ENCODE results near the gene UGT1A10.

Gene UGT1A10

DNA sequence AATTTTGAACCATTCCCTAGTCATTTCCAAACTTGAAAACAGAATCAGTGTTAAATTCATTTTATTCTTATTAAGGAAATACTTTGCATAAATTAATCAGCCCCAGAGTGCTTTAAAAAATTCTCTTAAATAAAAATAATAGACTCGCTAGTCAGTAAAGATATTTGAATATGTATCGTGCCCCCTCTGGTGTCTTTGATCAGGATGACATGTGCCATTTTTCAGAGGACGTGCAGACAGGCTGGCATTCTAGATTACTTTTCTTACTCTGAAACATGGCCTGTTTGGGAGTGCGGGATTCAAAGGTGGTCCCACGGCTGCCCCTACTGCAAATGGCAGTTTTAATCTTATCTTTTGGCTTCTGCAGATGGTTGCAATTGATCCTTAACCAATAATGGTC lies 136.3 kb downstream of the UGT1A10 start:
- TF ChIP-seq SPI1 (IDR thresholded peaks at IDR 0.05; ENCODE audit: borderline replicate concordance, low read depth) (no peak), GABPA (IDR thresholded peaks at IDR 0.05; ENCODE audit: low read depth) (no peak), POLR2AphosphoS5 (IDR thresholded peaks at IDR 0.05; ENCODE audit: low read depth) (no peak)
- TF ChIP-seq, protein P1, sequence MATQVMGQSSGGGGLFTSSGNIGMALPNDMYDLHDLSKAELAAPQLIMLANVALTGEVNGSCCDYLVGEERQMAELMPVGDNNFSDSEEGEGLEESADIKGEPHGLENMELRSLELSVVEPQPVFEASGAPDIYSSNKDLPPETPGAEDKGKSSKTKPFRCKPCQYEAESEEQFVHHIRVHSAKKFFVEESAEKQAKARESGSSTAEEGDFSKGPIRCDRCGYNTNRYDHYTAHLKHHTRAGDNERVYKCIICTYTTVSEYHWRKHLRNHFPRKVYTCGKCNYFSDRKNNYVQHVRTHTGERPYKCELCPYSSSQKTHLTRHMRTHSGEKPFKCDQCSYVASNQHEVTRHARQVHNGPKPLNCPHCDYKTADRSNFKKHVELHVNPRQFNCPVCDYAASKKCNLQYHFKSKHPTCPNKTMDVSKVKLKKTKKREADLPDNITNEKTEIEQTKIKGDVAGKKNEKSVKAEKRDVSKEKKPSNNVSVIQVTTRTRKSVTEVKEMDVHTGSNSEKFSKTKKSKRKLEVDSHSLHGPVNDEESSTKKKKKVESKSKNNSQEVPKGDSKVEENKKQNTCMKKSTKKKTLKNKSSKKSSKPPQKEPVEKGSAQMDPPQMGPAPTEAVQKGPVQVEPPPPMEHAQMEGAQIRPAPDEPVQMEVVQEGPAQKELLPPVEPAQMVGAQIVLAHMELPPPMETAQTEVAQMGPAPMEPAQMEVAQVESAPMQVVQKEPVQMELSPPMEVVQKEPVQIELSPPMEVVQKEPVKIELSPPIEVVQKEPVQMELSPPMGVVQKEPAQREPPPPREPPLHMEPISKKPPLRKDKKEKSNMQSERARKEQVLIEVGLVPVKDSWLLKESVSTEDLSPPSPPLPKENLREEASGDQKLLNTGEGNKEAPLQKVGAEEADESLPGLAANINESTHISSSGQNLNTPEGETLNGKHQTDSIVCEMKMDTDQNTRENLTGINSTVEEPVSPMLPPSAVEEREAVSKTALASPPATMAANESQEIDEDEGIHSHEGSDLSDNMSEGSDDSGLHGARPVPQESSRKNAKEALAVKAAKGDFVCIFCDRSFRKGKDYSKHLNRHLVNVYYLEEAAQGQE (IDR thresholded peaks at IDR 0.05; ENCODE audit: insufficient replicate concordance, low read depth) = no peak
- TF ChIP-seq, protein P2, sequence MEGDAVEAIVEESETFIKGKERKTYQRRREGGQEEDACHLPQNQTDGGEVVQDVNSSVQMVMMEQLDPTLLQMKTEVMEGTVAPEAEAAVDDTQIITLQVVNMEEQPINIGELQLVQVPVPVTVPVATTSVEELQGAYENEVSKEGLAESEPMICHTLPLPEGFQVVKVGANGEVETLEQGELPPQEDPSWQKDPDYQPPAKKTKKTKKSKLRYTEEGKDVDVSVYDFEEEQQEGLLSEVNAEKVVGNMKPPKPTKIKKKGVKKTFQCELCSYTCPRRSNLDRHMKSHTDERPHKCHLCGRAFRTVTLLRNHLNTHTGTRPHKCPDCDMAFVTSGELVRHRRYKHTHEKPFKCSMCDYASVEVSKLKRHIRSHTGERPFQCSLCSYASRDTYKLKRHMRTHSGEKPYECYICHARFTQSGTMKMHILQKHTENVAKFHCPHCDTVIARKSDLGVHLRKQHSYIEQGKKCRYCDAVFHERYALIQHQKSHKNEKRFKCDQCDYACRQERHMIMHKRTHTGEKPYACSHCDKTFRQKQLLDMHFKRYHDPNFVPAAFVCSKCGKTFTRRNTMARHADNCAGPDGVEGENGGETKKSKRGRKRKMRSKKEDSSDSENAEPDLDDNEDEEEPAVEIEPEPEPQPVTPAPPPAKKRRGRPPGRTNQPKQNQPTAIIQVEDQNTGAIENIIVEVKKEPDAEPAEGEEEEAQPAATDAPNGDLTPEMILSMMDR (IDR thresholded peaks at IDR 0.05; ENCODE audit: insufficient read depth, low read length) = no peak
- Histone ChIP-seq H3K27ac (replicated peaks) (no peak overlapping the region), H3K27me3 (ENCODE audit: insufficient read depth, poor library complexity, severe bottlenecking) (no peaks in the 10 kb centered on the region), H3K4me3 (replicated peaks; ENCODE audit: insufficient read depth, low read length) (no peak overlapping the region)
- no peak for DNase-seq (ENCODE audit: low read depth in 1 of 2, low spot score in 1 of 2)

DNA sequence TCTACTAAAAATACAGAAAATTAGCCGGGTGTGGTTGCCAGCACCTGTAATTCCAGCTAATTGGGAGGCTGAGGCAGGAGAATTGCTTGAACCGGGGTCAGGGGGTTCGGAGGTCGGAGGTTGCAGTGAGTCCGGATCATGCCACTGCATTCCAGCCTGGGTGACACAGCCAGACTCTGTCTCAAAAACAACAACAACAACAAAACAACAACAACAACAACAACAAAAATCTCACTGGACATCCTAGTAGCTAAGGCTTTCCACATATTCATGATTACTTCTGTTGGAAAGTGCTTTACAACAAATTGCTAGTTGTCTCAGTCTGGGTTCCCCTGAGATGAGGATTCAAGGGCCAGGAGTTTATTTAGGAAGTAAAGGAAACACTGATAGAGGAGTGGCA lies 137.6 kb downstream of the UGT1A10 start:
- Histone ChIP-seq H3K4me3 (replicated peaks; ENCODE audit: insufficient read depth, low read length) (no peak overlapping the region), H3K27me3 (ENCODE audit: insufficient read depth, poor library complexity, severe bottlenecking) (no peaks in the 10 kb centered on the region), H3K27ac (replicated peaks) (no peak overlapping the region)
- TF ChIP-seq GABPA (IDR thresholded peaks at IDR 0.05; ENCODE audit: low read depth) = no peak
- TF ChIP-seq, protein P2 (IDR thresholded peaks at IDR 0.05; ENCODE audit: insufficient read depth, low read length) = no peak
- no peak for TF ChIP-seq POLR2AphosphoS5 (IDR thresholded peaks at IDR 0.05; ENCODE audit: low read depth)
- TF ChIP-seq, protein P1 (IDR thresholded peaks at IDR 0.05; ENCODE audit: insufficient replicate concordance, low read depth) = no peak
- TF ChIP-seq SPI1 (IDR thresholded peaks at IDR 0.05; ENCODE audit: borderline replicate concordance, low read depth) = no peak
- DNase-seq (ENCODE audit: low read depth in 1 of 2, low spot score in 1 of 2) = no peak

DNA sequence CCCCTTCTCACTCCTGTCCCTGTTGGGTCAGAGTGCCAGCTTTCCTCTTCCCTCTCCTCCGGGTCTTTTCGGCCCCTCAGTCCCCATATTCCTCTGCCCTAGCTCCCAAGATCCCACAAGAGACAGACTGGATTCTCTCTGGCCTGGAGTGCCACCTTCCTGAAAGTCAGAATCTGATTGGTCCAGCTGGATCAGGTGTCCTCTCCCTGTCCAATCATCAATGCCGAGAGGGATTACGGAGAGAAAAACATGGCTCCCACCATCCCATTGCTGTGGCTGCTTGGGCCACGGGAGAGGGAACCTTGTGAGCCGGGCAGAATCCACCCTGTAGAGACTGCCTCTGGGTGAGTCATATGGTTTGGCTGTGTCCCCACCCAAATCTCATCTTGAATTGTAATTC lies 139.2 kb downstream of the UGT1A10 start:
- TF ChIP-seq SPI1 (IDR thresholded peaks at IDR 0.05; ENCODE audit: borderline replicate concordance, low read depth) = no peak
- TF ChIP-seq, protein P1 (IDR thresholded peaks at IDR 0.05; ENCODE audit: insufficient replicate concordance, low read depth) = no peak
- TF ChIP-seq, protein P2 (IDR thresholded peaks at IDR 0.05; ENCODE audit: insufficient read depth, low read length) = no peak
- Histone ChIP-seq H3K4me3 (replicated peaks; ENCODE audit: insufficient read depth, low read length) (no peak overlapping the region), H3K27ac (replicated peaks) (no peak overlapping the region), H3K27me3 (ENCODE audit: insufficient read depth, poor library complexity, severe bottlenecking) (no peaks in the 10 kb centered on the region)
- no peak for DNase-seq (ENCODE audit: low read depth in 1 of 2, low spot score in 1 of 2)

Data from HL-60 (cell line).